ENCODE measurements around the gene GRIA1. TPM values are rescaled to one million over a fixed set of nuclear protein-coding genes. Genes with fewer than 3 reads are reported as not detected.

Gene GRIA1
- total RNA-seq, 1 donor from 2014 or later = not detected

GRCh38 chr5:153517241-153517611 is 26.8 kb downstream of the GRIA1 start:
- no peaks in the 10 kb centered on the region for H3K36me3 Mint-ChIP-seq (ENCODE audit: insufficient read depth)
- no peak for DNase-seq (ENCODE audit: low spot score, unreplicated experiment)
- peaks cover 4% of the 10 kb centered on the region for H3K27me3 Mint-ChIP-seq
- H3K27ac Mint-ChIP-seq = no peak overlapping the region
- H3K4me1 Mint-ChIP-seq (ENCODE audit: low read depth) = no peaks in the 10 kb centered on the region
- H3K9me3 Mint-ChIP-seq (ENCODE audit: low read depth) = peaks cover 3% of the 10 kb centered on the region
- no peak for TF ChIP-seq CTCF (IDR thresholded peaks at IDR 0.05; ENCODE audit: unreplicated experiment)
- no peak overlapping the region for H3K4me3 Mint-ChIP-seq (ENCODE audit: low read depth)

GRCh38 chr5:153520137-153520536 is 29.7 kb downstream of the GRIA1 start:
- Mint-ChIP-seq H3K4me3 (ENCODE audit: low read depth) (no peak overlapping the region), H3K4me1 (ENCODE audit: low read depth) (no peaks in the 10 kb centered on the region), H3K27me3 (peaks cover 4% of the 10 kb centered on the region), H3K27ac (no peak overlapping the region), H3K36me3 (ENCODE audit: insufficient read depth) (no peaks in the 10 kb centered on the region), H3K9me3 (ENCODE audit: low read depth) (no peaks in the 10 kb centered on the region)
- TF ChIP-seq CTCF (IDR thresholded peaks at IDR 0.05; ENCODE audit: unreplicated experiment) = no peak
- no peak for DNase-seq (ENCODE audit: low spot score, unreplicated experiment)

DNA sequence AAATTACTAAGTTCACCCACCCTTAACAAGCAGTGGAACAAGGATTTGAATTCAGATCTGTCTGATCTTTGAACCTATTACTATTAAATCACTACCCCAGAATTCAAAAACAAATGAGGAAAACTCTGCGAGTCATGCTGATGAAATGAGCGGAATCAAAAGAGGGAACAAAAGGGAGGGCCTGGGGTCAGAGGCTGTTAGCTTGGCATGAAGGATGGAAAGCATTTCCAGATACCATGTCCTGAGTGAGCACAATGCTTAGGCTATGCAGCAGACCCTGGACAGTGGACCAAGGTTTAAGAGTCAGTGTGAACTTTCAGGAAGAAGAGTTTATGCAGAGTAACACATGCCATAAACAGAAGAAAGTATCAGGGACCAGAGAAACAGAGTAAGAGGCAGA is 30.5 kb downstream of the GRIA1 start:
- H3K27ac Mint-ChIP-seq = no peak overlapping the region
- H3K36me3 Mint-ChIP-seq (ENCODE audit: insufficient read depth) = no peaks in the 10 kb centered on the region
- H3K27me3 Mint-ChIP-seq = peaks cover 4% of the 10 kb centered on the region
- H3K4me1 Mint-ChIP-seq (ENCODE audit: low read depth) = no peaks in the 10 kb centered on the region
- H3K9me3 Mint-ChIP-seq (ENCODE audit: low read depth) = no peaks in the 10 kb centered on the region
- no peak for TF ChIP-seq CTCF (IDR thresholded peaks at IDR 0.05; ENCODE audit: unreplicated experiment)
- no peak for DNase-seq (ENCODE audit: low spot score, unreplicated experiment)
- H3K4me3 Mint-ChIP-seq (ENCODE audit: low read depth) = no peak overlapping the region

- H3K4me3 Mint-ChIP-seq (ENCODE audit: low read depth) = no peak overlapping the region
- TF ChIP-seq CTCF (IDR thresholded peaks at IDR 0.05; ENCODE audit: unreplicated experiment) = no peak
- H3K27me3 Mint-ChIP-seq = no peaks in the 10 kb centered on the region
- H3K4me1 Mint-ChIP-seq (ENCODE audit: low read depth) = no peaks in the 10 kb centered on the region
- no peak for DNase-seq (ENCODE audit: low spot score, unreplicated experiment)
- no peaks in the 10 kb centered on the region for H3K36me3 Mint-ChIP-seq (ENCODE audit: insufficient read depth)
- H3K27ac Mint-ChIP-seq = no peak overlapping the region
- H3K9me3 Mint-ChIP-seq (ENCODE audit: low read depth) = no peaks in the 10 kb centered on the region
Observed at GRCh38 chr5:153523211-153523610, 32.7 kb downstream of the GRIA1 start.

DNA sequence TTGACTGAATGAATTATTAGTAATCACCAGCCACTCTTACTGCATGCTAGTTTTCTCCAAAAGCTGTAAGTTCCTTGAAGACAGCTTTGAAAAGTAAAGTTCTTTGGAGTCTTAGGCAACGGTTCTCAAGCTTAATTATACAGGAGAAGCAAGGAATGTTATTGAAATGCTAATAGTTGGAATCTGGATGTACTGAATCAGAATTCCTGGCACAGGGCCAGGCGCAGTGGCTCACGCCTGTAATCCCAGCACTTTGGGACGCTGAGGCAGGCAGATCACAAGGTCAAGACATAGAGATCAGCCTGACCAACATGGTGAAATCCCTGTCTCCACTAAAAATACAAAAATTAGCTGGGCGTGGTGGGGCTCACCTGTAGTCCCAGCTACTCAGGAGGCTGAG is 33.4 kb downstream of the GRIA1 start:
- H3K27me3 Mint-ChIP-seq = no peaks in the 10 kb centered on the region
- no peaks in the 10 kb centered on the region for H3K9me3 Mint-ChIP-seq (ENCODE audit: low read depth)

More for the DNA sequence above, 33.4 kb downstream of the GRIA1 start:
- Mint-ChIP-seq H3K4me3 (ENCODE audit: low read depth) (no peak overlapping the region), H3K27ac (no peak overlapping the region), H3K36me3 (ENCODE audit: insufficient read depth) (no peaks in the 10 kb centered on the region), H3K4me1 (ENCODE audit: low read depth) (no peaks in the 10 kb centered on the region)
- TF ChIP-seq CTCF (IDR thresholded peaks at IDR 0.05; ENCODE audit: unreplicated experiment) = no peak
- no peak for DNase-seq (ENCODE audit: low spot score, unreplicated experiment)
